HG02840 (cell line): ENCODE results near the gene LARGE1.

Source experiments
- ATAC-seq: cut with Tn5 transposase; IDR thresholded peaks from one replicate; pipeline ENCODE4 v1.9.1; 2021; ENCODE audit warnings: mild to moderate bottlenecking, moderate library complexity, moderate number of reproducible peaks; ENCODE audit not compliant: unreplicated experiment, low FRiP score

Gene LARGE1

GRCh38 chr22:33635766-33636165 is 284.5 kb downstream of the LARGE1 start:
- no peak for ATAC-seq

GRCh38 chr22:33631777-33632176 is 288.5 kb downstream of the LARGE1 start:
- ATAC-seq, result no peak

- ATAC-seq, result no peak
Measured at GRCh38 chr22:33625959-33626358, 294.3 kb downstream of the LARGE1 start.

- ATAC-seq, result no peak
Measured at GRCh38 chr22:33620085-33620484, 300.2 kb downstream of the LARGE1 start.

GRCh38 chr22:33606504-33606903 is 313.8 kb downstream of the LARGE1 start:
- no peak for ATAC-seq

- no peak for ATAC-seq
Measured at GRCh38 chr22:33605666-33606065, 314.6 kb downstream of the LARGE1 start.

GRCh38 chr22:33605221-33605620 is 315.1 kb downstream of the LARGE1 start:
- no peak for ATAC-seq

GRCh38 chr22:33601062-33601461 is 319.2 kb downstream of the LARGE1 start:
- ATAC-seq, result no peak

- ATAC-seq, result no peak
Measured at GRCh38 chr22:33600595-33600994, 319.7 kb downstream of the LARGE1 start.

GRCh38 chr22:33600113-33600512 is 320.2 kb downstream of the LARGE1 start:
- ATAC-seq, result no peak

- ATAC-seq, result no peak
Measured at GRCh38 chr22:33599596-33599995, 320.7 kb downstream of the LARGE1 start.

GRCh38 chr22:33598821-33599220 is 321.5 kb downstream of the LARGE1 start:
- ATAC-seq, result no peak

- ATAC-seq, result no peak
Measured at GRCh38 chr22:33597274-33597985, 322.8 kb downstream of the LARGE1 start.

- ATAC-seq, result no peak
Measured at GRCh38 chr22:33593818-33594217, 326.5 kb downstream of the LARGE1 start.

- ATAC-seq, result no peak
Measured at GRCh38 chr22:33591946-33592345, 328.3 kb downstream of the LARGE1 start.

- ATAC-seq, result no peak
Measured at GRCh38 chr22:33589297-33589696, 331.0 kb downstream of the LARGE1 start.

- ATAC-seq, result no peak
Measured at GRCh38 chr22:33588860-33589259, 331.4 kb downstream of the LARGE1 start.

GRCh38 chr22:33584152-33584551 is 336.1 kb downstream of the LARGE1 start:
- ATAC-seq, result no peak

GRCh38 chr22:33582822-33583400 is 337.4 kb downstream of the LARGE1 start:
- ATAC-seq, result no peak

GRCh38 chr22:33580310-33580709 is 340.0 kb downstream of the LARGE1 start:
- ATAC-seq, result no peak

GRCh38 chr22:33579448-33580093 is 340.7 kb downstream of the LARGE1 start:
- ATAC-seq, result no peak

- ATAC-seq, result no peak
Measured at GRCh38 chr22:33578752-33579151, 341.5 kb downstream of the LARGE1 start.
